ENCODE measurements around the gene CAMKMT. TPM values are rescaled to one million over a fixed set of nuclear protein-coding genes. Genes with fewer than 3 reads are reported as not detected.

Gene CAMKMT
- total RNA-seq, 1 experiment from 2014 or later: 12.5 TPM

DNA sequence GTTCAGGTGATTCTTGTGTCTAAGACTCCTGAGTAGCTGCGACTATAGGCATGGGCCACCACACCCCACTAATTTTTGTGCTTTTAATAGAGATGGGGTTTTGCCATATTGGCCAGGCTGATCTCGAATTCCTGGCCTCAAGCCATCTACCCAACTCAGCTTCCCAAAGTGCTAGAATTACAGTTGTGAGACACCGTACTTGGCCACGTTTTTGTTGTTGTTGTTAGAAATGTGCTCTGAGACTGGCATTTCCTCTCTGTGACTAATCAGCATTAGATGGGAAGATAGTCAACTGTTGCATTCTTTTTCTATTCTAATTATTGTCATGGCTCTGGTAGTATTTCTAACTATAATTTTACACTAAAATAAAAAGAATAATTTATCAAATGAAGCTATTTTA, 191.7 kb downstream of the CAMKMT start:
- CTCF ChIA-PET: no interaction called here
- H3K27me3 ChIP-seq (replicated peaks; ENCODE audit: insufficient read depth, low read depth, low read length, poor library complexity): no peaks in the 10 kb centered on the region
- intact Hi-C loops (cut with micrococcal nuclease; ENCODE audit: unreplicated experiment): no loop called here
- BruUV-seq (replicated peaks): no TSS peak
- no peak overlapping the region for H3K27ac ChIP-seq (ENCODE audit: low read depth, low read length, poor library complexity, severe bottlenecking)
- peaks cover 15% of the 10 kb centered on the region for H3K4me1 ChIP-seq (ENCODE audit: insufficient read depth, low read length, poor library complexity, severe bottlenecking)
- H3K4me3 ChIP-seq (ENCODE audit: low read depth, low read length, poor library complexity, severe bottlenecking): no peak overlapping the region
- TF ChIP-seq EZH2 (IDR thresholded peaks at IDR 0.05; ENCODE audit: borderline replicate concordance, low read depth, low read length, poor library complexity, severe bottlenecking): no peak
- TF ChIP-seq, protein P1, sequence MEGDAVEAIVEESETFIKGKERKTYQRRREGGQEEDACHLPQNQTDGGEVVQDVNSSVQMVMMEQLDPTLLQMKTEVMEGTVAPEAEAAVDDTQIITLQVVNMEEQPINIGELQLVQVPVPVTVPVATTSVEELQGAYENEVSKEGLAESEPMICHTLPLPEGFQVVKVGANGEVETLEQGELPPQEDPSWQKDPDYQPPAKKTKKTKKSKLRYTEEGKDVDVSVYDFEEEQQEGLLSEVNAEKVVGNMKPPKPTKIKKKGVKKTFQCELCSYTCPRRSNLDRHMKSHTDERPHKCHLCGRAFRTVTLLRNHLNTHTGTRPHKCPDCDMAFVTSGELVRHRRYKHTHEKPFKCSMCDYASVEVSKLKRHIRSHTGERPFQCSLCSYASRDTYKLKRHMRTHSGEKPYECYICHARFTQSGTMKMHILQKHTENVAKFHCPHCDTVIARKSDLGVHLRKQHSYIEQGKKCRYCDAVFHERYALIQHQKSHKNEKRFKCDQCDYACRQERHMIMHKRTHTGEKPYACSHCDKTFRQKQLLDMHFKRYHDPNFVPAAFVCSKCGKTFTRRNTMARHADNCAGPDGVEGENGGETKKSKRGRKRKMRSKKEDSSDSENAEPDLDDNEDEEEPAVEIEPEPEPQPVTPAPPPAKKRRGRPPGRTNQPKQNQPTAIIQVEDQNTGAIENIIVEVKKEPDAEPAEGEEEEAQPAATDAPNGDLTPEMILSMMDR (conservative IDR thresholded peaks at IDR 0.05; ENCODE audit: low read depth, low read length): no peak
- POLR2A ChIA-PET (ENCODE audit: low non-redundant PET): no interaction called here
- DNase-seq (ENCODE audit: low spot score): peak; percentile 37
- H3K9me3 ChIP-seq (ENCODE audit: low read depth, low read length, poor library complexity, severe bottlenecking): no peaks in the 10 kb centered on the region
- H3K36me3 ChIP-seq (ENCODE audit: insufficient read depth, low read length, poor library complexity, severe bottlenecking): no peaks in the 10 kb centered on the region

DNA sequence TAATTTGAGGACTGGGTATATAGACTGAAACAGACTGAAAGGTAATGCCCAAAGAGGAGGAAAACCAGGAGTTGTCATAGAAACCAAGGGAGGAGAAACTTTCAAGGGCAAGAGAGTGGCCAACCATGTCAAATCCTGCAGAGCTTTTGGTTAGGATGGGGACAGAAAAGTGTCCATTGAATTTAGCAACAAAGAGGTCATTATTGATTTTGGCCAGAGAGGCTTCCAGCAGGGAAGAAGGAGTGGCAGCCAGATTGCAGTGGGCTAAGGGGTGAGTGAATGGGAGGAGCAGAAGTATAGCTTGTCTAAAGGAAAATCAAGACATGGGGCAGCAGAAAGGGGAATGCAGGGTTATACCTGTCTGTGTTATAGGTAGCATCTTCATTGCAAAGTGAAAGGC, 194.0 kb downstream of the CAMKMT start:
- H3K4me1 ChIP-seq (ENCODE audit: insufficient read depth, low read length, poor library complexity, severe bottlenecking): peaks cover 8% of the 10 kb centered on the region
- H3K27me3 ChIP-seq (replicated peaks; ENCODE audit: insufficient read depth, low read depth, low read length, poor library complexity): no peaks in the 10 kb centered on the region
- no TSS peak for BruUV-seq (replicated peaks)
- intact Hi-C loops (cut with micrococcal nuclease; ENCODE audit: unreplicated experiment): no loop called here
- H3K36me3 ChIP-seq (ENCODE audit: insufficient read depth, low read length, poor library complexity, severe bottlenecking): no peaks in the 10 kb centered on the region
- no peak overlapping the region for H3K4me3 ChIP-seq (ENCODE audit: low read depth, low read length, poor library complexity, severe bottlenecking)
- ChIA-PET CTCF (no interaction called here), POLR2A (ENCODE audit: low non-redundant PET) (no interaction called here)
- no peaks in the 10 kb centered on the region for H3K9me3 ChIP-seq (ENCODE audit: low read depth, low read length, poor library complexity, severe bottlenecking)
- TF ChIP-seq, protein P1 (conservative IDR thresholded peaks at IDR 0.05; ENCODE audit: low read depth, low read length): no peak
- TF ChIP-seq EZH2 (IDR thresholded peaks at IDR 0.05; ENCODE audit: borderline replicate concordance, low read depth, low read length, poor library complexity, severe bottlenecking): no peak
- no peak overlapping the region for H3K27ac ChIP-seq (ENCODE audit: low read depth, low read length, poor library complexity, severe bottlenecking)
- DNase-seq (ENCODE audit: low spot score): no peak

DNA sequence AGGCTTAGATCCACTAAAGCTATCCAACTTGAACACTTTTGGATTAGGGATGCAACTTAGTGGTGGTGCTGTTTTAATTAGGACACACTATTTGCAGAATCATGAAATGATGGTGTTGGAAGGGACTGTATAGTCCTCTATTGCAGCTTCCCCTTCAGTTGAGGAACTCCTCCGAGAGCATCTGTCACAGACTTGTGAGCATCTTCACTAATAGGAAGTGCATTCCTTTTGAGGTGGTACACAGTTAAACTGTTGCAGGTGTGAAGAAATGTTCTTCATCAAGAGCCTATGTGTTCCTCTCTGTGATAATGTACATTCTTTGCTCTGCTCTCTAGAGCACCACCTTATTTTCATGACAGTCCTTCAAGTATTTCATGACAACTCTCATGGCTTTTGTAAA, 197.4 kb downstream of the CAMKMT start:
- ChIA-PET CTCF (no interaction called here), POLR2A (ENCODE audit: low non-redundant PET) (no interaction called here)
- H3K36me3 ChIP-seq (ENCODE audit: insufficient read depth, low read length, poor library complexity, severe bottlenecking): no peaks in the 10 kb centered on the region
- H3K27ac ChIP-seq (ENCODE audit: low read depth, low read length, poor library complexity, severe bottlenecking): no peak overlapping the region
- no TSS peak for BruUV-seq (replicated peaks)
- H3K9me3 ChIP-seq (ENCODE audit: low read depth, low read length, poor library complexity, severe bottlenecking): no peaks in the 10 kb centered on the region
- no peak for TF ChIP-seq EZH2 (IDR thresholded peaks at IDR 0.05; ENCODE audit: borderline replicate concordance, low read depth, low read length, poor library complexity, severe bottlenecking)
- H3K4me1 ChIP-seq (ENCODE audit: insufficient read depth, low read length, poor library complexity, severe bottlenecking): no peaks in the 10 kb centered on the region
- intact Hi-C loops (cut with micrococcal nuclease; ENCODE audit: unreplicated experiment): no loop called here
- no peak overlapping the region for H3K4me3 ChIP-seq (ENCODE audit: low read depth, low read length, poor library complexity, severe bottlenecking)
- no peaks in the 10 kb centered on the region for H3K27me3 ChIP-seq (replicated peaks; ENCODE audit: insufficient read depth, low read depth, low read length, poor library complexity)
- no peak for DNase-seq (ENCODE audit: low spot score)

DNA sequence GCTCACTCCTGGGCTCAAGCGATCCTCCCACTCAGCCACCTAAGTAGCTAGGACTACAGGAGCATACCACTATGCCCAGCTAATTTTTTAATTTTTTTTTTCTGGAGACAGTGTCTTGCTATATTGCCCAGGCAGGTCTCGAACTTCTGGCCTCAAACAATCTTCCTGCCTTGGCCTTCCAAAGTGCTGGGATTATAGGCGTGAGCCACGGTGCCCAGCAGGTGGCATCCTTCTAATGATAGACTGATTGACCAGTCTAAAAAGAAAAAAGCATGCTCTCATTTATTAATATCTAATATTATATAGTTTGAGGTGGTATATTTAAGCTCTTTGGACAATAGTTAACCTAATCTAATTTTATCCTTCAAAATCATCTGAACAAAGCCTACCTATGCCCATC, 198.6 kb downstream of the CAMKMT start:
- Histone ChIP-seq H3K4me1 (ENCODE audit: insufficient read depth, low read length, poor library complexity, severe bottlenecking) (no peaks in the 10 kb centered on the region), H3K27me3 (replicated peaks; ENCODE audit: insufficient read depth, low read depth, low read length, poor library complexity) (no peaks in the 10 kb centered on the region), H3K9me3 (ENCODE audit: low read depth, low read length, poor library complexity, severe bottlenecking) (no peaks in the 10 kb centered on the region), H3K36me3 (ENCODE audit: insufficient read depth, low read length, poor library complexity, severe bottlenecking) (no peaks in the 10 kb centered on the region), H3K27ac (ENCODE audit: low read depth, low read length, poor library complexity, severe bottlenecking) (no peak overlapping the region), H3K4me3 (ENCODE audit: low read depth, low read length, poor library complexity, severe bottlenecking) (no peak overlapping the region)
- CTCF ChIA-PET: interaction anchor here (0.6 kb wide), 1 partner anchor 208 kb away, joined by 3 read pairs; no protein-coding TSS in a partner anchor
- POLR2A ChIA-PET (ENCODE audit: low non-redundant PET): no interaction called here
- TF ChIP-seq EZH2 (IDR thresholded peaks at IDR 0.05; ENCODE audit: borderline replicate concordance, low read depth, low read length, poor library complexity, severe bottlenecking): no peak
- TF ChIP-seq, protein P1 (conservative IDR thresholded peaks at IDR 0.05; ENCODE audit: low read depth, low read length): peak; percentile 38; the same call in 1 of the 2 replicates
- intact Hi-C loops (cut with micrococcal nuclease; ENCODE audit: unreplicated experiment): no loop called here
- BruUV-seq (replicated peaks): no TSS peak
- no peak for DNase-seq (ENCODE audit: low spot score)
